WTC11 (cell line): Measurements from ENCODE around the gene CCNB2. TPM values are rescaled to one million over a fixed set of nuclear protein-coding genes. Genes with fewer than 3 reads are reported as not detected.

Experiments used
- ATAC-seq: fragments of 200-7000 bp; cut with Tn5 transposase; 2 replicates; pipeline ENCODE4 v1.10.0; 2021; ENCODE audit warnings: mild to moderate bottlenecking, moderate library complexity
- CTCF ChIA-PET: fragments of 300-600 bp; sonication (Branson Sonifier 250); formaldehyde crosslinking; loops from one replicate; lab custom pipeline; 2021; ENCODE audit warnings: antibody characterized with exemption; lab: Charles Lee
- POLR2A ChIA-PET: fragments of 350-600 bp; sonication (Branson Sonifier 250); formaldehyde crosslinking; loops from one replicate; lab custom pipeline; 2021; ENCODE audit warnings: antibody characterized with exemption; lab: Charles Lee
- DNase-seq: peaks from one replicate; pipeline ENCODE4 v3.0.0; 2021; ENCODE audit warnings: low spot score
- H3K27ac Mint-ChIP-seq: 2 replicates; pipeline ENCODE4 v1.8.0; 2021; ENCODE audit warnings: mixed read lengths
- H3K27me3 Mint-ChIP-seq: 2 replicates; pipeline ENCODE4 v1.8.0; 2021; ENCODE audit warnings: low read depth, mild to moderate bottlenecking, moderate library complexity, mixed read lengths
- H3K36me3 Mint-ChIP-seq: 2 replicates; pipeline ENCODE4 v1.8.0; 2021; ENCODE audit warnings: mixed read lengths
- H3K4me1 Mint-ChIP-seq: 2 replicates; pipeline ENCODE4 v1.8.0; 2022; ENCODE audit warnings: mixed read lengths
- H3K4me3 Mint-ChIP-seq: 2 replicates; pipeline ENCODE4 v1.8.0; 2021; ENCODE audit warnings: mild to moderate bottlenecking, moderate library complexity, mixed read lengths
- H3K9me3 Mint-ChIP-seq: 2 replicates; pipeline ENCODE4 v1.8.0; 2021; ENCODE audit warnings: mixed read lengths
- E2F4 ChIP-seq: sonication (generic); formaldehyde crosslinking; IDR thresholded peaks from 2 replicates; pipeline ENCODE4 v1.8.1; 2022; ENCODE audit warnings: low read depth, mild to moderate bottlenecking, moderate library complexity, missing genetic modification reagents, borderline replicate concordance
- ETV6 ChIP-seq: sonication (generic); formaldehyde crosslinking; IDR thresholded peaks from 2 replicates; pipeline ENCODE4 v1.8.1; 2022; ENCODE audit warnings: mild to moderate bottlenecking, missing genetic modification reagents
- FOXK1 ChIP-seq: sonication (generic); formaldehyde crosslinking; IDR thresholded peaks from 2 replicates; pipeline ENCODE4 v1.8.0; 2022; ENCODE audit warnings: mild to moderate bottlenecking, moderate library complexity, missing genetic modification reagents
- GABPB1 ChIP-seq: sonication (generic); formaldehyde crosslinking; IDR thresholded peaks from 2 replicates; pipeline ENCODE4 v1.8.1; 2023; ENCODE audit warnings: mild to moderate bottlenecking, missing genetic modification reagents
- KAT7 ChIP-seq: sonication (generic); formaldehyde crosslinking; IDR thresholded peaks from 2 replicates; pipeline ENCODE4 v1.8.1; 2023; ENCODE audit warnings: missing genetic modification reagents, mild to moderate bottlenecking, borderline replicate concordance
- MXD4 ChIP-seq: fragments of 250-450 bp; sonication (Bioruptor Pico); IDR thresholded peaks from 2 replicates; pipeline ENCODE4 v1.8.0; 2021; ENCODE audit warnings: mild to moderate bottlenecking, moderate library complexity, borderline replicate concordance
- MYBL2 ChIP-seq: sonication (generic); formaldehyde crosslinking; IDR thresholded peaks from 2 replicates; pipeline ENCODE4 v1.8.1; 2023; ENCODE audit warnings: mild to moderate bottlenecking, moderate library complexity, missing genetic modification reagents
- NR2C2 ChIP-seq: sonication (generic); formaldehyde crosslinking; IDR thresholded peaks from 2 replicates; pipeline ENCODE4 v1.8.0; 2022; ENCODE audit warnings: mild to moderate bottlenecking, missing genetic modification reagents
- SP1 ChIP-seq: sonication (generic); formaldehyde crosslinking; conservative IDR thresholded peaks from 2 replicates; pipeline ENCODE4 v1.8.1; 2022; ENCODE audit warnings: missing genetic modification reagents
- USF2 ChIP-seq: sonication (generic); formaldehyde crosslinking; IDR thresholded peaks from 2 replicates; pipeline ENCODE4 v1.8.1; 2023; ENCODE audit warnings: mild to moderate bottlenecking, missing genetic modification reagents, moderate library complexity
- ZNF121 ChIP-seq: sonication (generic); formaldehyde crosslinking; IDR thresholded peaks from 2 replicates; pipeline ENCODE4 v1.8.0; 2023; ENCODE audit warnings: missing genetic modification reagents
- ZNF263 ChIP-seq: sonication (generic); formaldehyde crosslinking; IDR thresholded peaks from 2 replicates; pipeline ENCODE4 v1.8.1; 2022; ENCODE audit warnings: low read depth, mild to moderate bottlenecking, moderate library complexity, missing genetic modification reagents
- ZNF396 ChIP-seq: fragments of 250-450 bp; sonication (Bioruptor Pico); IDR thresholded peaks from 2 replicates; pipeline ENCODE4 v1.8.0; 2021; ENCODE audit warnings: mild to moderate bottlenecking, moderate library complexity, borderline replicate concordance
- total RNA-seq: library from RNA; stranded (reverse); gene quantifications from 3 replicates; pipeline ENCODE4 v1.2.3, GENCODE V29; 2021
- TF ChIP-seq, protein P1 (sequence below): fragments of 250-450 bp; sonication (Bioruptor Pico); IDR thresholded peaks from 2 replicates; pipeline ENCODE4 v2.1.2; 2022; ENCODE audit warnings: mild to moderate bottlenecking, moderate library complexity
- TF ChIP-seq, protein P2 (sequence below): sonication (generic); formaldehyde crosslinking; IDR thresholded peaks from 2 replicates; pipeline ENCODE4 v1.8.1; 2023; ENCODE audit warnings: mild to moderate bottlenecking, missing genetic modification reagents, moderate library complexity
- TF ChIP-seq, protein P3 (sequence below): sonication (generic); formaldehyde crosslinking; IDR thresholded peaks from 2 replicates; pipeline ENCODE4 v1.8.1; 2023; ENCODE audit warnings: mild to moderate bottlenecking, moderate library complexity, missing genetic modification reagents

CCNB2 gene
- total RNA-seq, 1 experiment from 2014 or later = 93.3 TPM

GRCh38 chr15:59104912-59105732 is at the start of gene CCNB2 (continued):
- peak; percentile 57; the same call in 1 of the 2 replicates for TF ChIP-seq FOXK1
- TF ChIP-seq GABPB1 (CRISPR knock-in tag) = peak; percentile 53; the same call in 1 of the 2 replicates
- peak; percentile 99 for TF ChIP-seq MYBL2

- POLR2A ChIA-PET = no interaction called here
- Mint-ChIP-seq H3K4me3 (no peak overlapping the region), H3K36me3 (peaks cover 24% of the 10 kb centered on the region), H3K27ac (no peak overlapping the region), H3K9me3 (no peaks in the 10 kb centered on the region), H3K4me1 (0 out of 2 replicates have a peak, but pooled peaks cover 2% of the 10 kb centered on the region), H3K27me3 (no peaks in the 10 kb centered on the region)
- DNase-seq (no peak), ATAC-seq (no peak)
- CTCF ChIA-PET = no interaction called here
- no peak for TF ChIP-seq ETV6 (CRISPR knock-in tag)
- no peak for TF ChIP-seq ZNF263 (CRISPR knock-in tag)
- no peak for TF ChIP-seq MXD4 (CRISPR knock-in tag)
- TF ChIP-seq ZNF396 = no peak
- no peak for TF ChIP-seq KAT7
Measured at GRCh38 chr15:59059076-59059597, 45.8 kb upstream of the CCNB2 start.

DNA sequence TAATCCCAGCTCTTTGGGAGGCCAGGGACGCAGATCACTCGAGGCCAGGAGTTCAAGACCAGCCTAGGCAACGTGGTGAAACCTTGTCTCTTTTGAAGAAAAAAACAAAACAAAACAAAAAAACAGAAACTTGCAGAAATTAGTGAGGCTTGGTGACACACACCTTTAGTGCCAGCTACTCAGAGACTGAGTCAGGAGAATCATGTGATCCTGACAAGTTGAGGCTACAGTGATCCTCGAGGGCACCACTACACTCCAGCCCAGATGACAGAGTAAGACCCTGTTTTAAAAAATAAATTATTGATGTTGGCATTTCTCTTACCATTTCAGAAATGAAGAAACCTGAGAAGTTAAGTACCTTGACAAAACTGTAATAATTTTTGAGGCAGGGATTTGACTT is 44.6 kb upstream of the CCNB2 start:
- ChIA-PET CTCF (interaction anchor here (1.0 kb wide), 1 partner anchor 9 kb away, joined by 4 read pairs; no protein-coding TSS in a partner anchor), POLR2A (no interaction called here)
- Mint-ChIP-seq H3K27ac (no peak overlapping the region), H3K4me1 (0 out of 2 replicates have a peak, but pooled peaks cover 2% of the 10 kb centered on the region), H3K4me3 (no peak overlapping the region), H3K27me3 (no peaks in the 10 kb centered on the region), H3K9me3 (no peaks in the 10 kb centered on the region), H3K36me3 (peaks cover 30% of the 10 kb centered on the region)
- no peak for ATAC-seq
- DNase-seq = no peak
- no peak for TF ChIP-seq NR2C2 (CRISPR knock-in tag)
- TF ChIP-seq, protein P1, sequence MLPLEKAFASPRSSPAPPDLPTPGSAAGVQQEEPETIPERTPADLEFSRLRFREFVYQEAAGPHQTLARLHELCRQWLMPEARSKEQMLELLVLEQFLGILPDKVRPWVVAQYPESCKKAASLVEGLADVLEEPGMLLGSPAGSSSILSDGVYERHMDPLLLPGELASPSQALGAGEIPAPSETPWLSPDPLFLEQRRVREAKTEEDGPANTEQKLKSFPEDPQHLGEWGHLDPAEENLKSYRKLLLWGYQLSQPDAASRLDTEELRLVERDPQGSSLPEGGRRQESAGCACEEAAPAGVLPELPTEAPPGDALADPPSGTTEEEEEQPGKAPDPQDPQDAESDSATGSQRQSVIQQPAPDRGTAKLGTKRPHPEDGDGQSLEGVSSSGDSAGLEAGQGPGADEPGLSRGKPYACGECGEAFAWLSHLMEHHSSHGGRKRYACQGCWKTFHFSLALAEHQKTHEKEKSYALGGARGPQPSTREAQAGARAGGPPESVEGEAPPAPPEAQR (CRISPR knock-in tag) = no peak
- no peak for TF ChIP-seq ZNF121
- TF ChIP-seq, protein P2, sequence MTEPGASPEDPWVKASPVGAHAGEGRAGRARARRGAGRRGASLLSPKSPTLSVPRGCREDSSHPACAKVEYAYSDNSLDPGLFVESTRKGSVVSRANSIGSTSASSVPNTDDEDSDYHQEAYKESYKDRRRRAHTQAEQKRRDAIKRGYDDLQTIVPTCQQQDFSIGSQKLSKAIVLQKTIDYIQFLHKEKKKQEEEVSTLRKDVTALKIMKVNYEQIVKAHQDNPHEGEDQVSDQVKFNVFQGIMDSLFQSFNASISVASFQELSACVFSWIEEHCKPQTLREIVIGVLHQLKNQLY (CRISPR knock-in tag) = no peak
- TF ChIP-seq MXD4 (CRISPR knock-in tag) = no peak
- no peak for TF ChIP-seq ZNF263 (CRISPR knock-in tag)
- no peak for TF ChIP-seq SP1
- TF ChIP-seq, protein P3, sequence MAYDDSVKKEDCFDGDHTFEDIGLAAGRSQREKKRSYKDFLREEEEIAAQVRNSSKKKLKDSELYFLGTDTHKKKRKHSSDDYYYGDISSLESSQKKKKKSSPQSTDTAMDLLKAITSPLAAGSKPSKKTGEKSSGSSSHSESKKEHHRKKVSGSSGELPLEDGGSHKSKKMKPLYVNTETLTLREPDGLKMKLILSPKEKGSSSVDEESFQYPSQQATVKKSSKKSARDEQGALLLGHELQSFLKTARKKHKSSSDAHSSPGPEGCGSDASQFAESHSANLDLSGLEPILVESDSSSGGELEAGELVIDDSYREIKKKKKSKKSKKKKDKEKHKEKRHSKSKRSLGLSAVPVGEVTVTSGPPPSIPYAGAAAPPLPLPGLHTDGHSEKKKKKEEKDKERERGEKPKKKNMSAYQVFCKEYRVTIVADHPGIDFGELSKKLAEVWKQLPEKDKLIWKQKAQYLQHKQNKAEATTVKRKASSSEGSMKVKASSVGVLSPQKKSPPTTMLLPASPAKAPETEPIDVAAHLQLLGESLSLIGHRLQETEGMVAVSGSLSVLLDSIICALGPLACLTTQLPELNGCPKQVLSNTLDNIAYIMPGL (CRISPR knock-in tag) = no peak
- TF ChIP-seq E2F4 = no peak
- TF ChIP-seq USF2 (CRISPR knock-in tag) = no peak
